IMR-90 (cell line): ENCODE data around the gene CST11. TPM values are rescaled to one million over a fixed set of nuclear protein-coding genes. Genes with fewer than 3 reads are reported as not detected.

Experiments
- ATAC-seq: fragments of 200-7000 bp; cut with Tn5 transposase; 2 replicates; pipeline ENCODE4 v1.9.1; 2020; ENCODE audit warnings: low read depth, mild to moderate bottlenecking, moderate library complexity
- BruUV-seq: library from RNA; stranded (reverse); fragments of 400-500 nt; replicated peaks from 2 replicates; lab custom pipeline; 2021; lab: Mats Ljungman, UMichigan
- CTCF ChIA-PET: fragments of 300-600 bp; formaldehyde crosslinking; extraction: SDS; loops from one replicate; lab custom pipeline; 2021; ENCODE audit warnings: antibody characterized with exemption; lab: Yijun Ruan, JAX
- POLR2A ChIA-PET: fragments of 300-600 bp; sonication (Branson Sonifier 250); formaldehyde crosslinking; loops from one replicate; lab custom pipeline; 2022; ENCODE audit warnings: antibody characterized with exemption; ENCODE audit not compliant: unreplicated experiment; lab: Charles Lee
- DNase-seq: peaks from one replicate; pipeline ENCODE4 v3.0.0; 2013
- H2AFZ ChIP-seq: replicated peaks from 2 replicates; pipeline ENCODE3; 2013; ENCODE audit warnings: low read length, mild to moderate bottlenecking; ENCODE audit not compliant: poor library complexity
- H2AK5ac ChIP-seq: 2 replicates; pipeline ENCODE4 v1.6.1; 2013; ENCODE audit warnings: low read depth, low read length, inconsistent platforms
- H2AK9ac ChIP-seq: replicated peaks from 2 replicates; pipeline ENCODE3; 2013; ENCODE audit warnings: mild to moderate bottlenecking, low read depth, low read length, moderate library complexity; ENCODE audit not compliant: poor library complexity
- H2BK120ac ChIP-seq: 2 replicates; pipeline ENCODE4 v1.6.1; 2013; ENCODE audit warnings: low read depth, low read length, inconsistent platforms
- H2BK15ac ChIP-seq: 3 replicates; pipeline ENCODE4 v1.6.1; 2013; ENCODE audit warnings: low read depth, low read length, inconsistent platforms
- H2BK20ac ChIP-seq: 2 replicates; pipeline ENCODE4 v1.6.1; 2013; ENCODE audit warnings: low read depth, mild to moderate bottlenecking, inconsistent platforms, low read length, moderate library complexity
- H2BK5ac ChIP-seq: 2 replicates; pipeline ENCODE4 v1.6.1; 2013; ENCODE audit warnings: mild to moderate bottlenecking, low read depth, low read length, inconsistent platforms; ENCODE audit not compliant: poor library complexity, severe bottlenecking
- H3K14ac ChIP-seq: replicated peaks from 2 replicates; pipeline ENCODE4 v1.6.1; 2013; ENCODE audit warnings: low read depth, low read length, inconsistent platforms
- H3K18ac ChIP-seq: 2 replicates; pipeline ENCODE4 v1.6.1; 2013; ENCODE audit warnings: low read depth, low read length, control low read depth
- H3K23ac ChIP-seq: 2 replicates; pipeline ENCODE4 v1.6.1; 2013; ENCODE audit warnings: low read depth, low read length, inconsistent platforms
- H3K27ac ChIP-seq: 2 replicates; pipeline ENCODE4 v1.5.1; 2013; ENCODE audit warnings: mild to moderate bottlenecking, control low read depth, low read length; ENCODE audit not compliant: insufficient read depth
- H3K27me3 ChIP-seq: 2 replicates; pipeline ENCODE4 v1.6.1; 2013; ENCODE audit warnings: low read length; ENCODE audit not compliant: control insufficient read depth, insufficient read depth
- H3K36me3 ChIP-seq: 2 replicates; pipeline ENCODE4 v1.6.1; 2013; ENCODE audit warnings: low read length, mixed read lengths; ENCODE audit not compliant: control insufficient read depth, insufficient read depth
- H3K4ac ChIP-seq: 2 replicates; pipeline ENCODE4 v1.6.1; 2013; ENCODE audit warnings: low read depth, low read length, inconsistent platforms
- H3K4me1 ChIP-seq: 2 replicates; pipeline ENCODE4 v1.6.1; 2013; ENCODE audit warnings: low read length, mixed read lengths; ENCODE audit not compliant: control insufficient read depth, insufficient read depth
- H3K4me2 ChIP-seq: 2 replicates; pipeline ENCODE4 v1.6.1; 2013; ENCODE audit warnings: low read depth, mild to moderate bottlenecking, control low read depth, low read length, moderate library complexity
- H3K4me3 ChIP-seq: 2 replicates; pipeline ENCODE4 v1.5.1; 2013; ENCODE audit warnings: low read depth, mild to moderate bottlenecking, control low read depth, low read length, moderate library complexity; ENCODE audit not compliant: insufficient read depth
- H3K56ac ChIP-seq: 2 replicates; pipeline ENCODE4 v1.6.1; 2013; ENCODE audit warnings: low read length, inconsistent platforms; ENCODE audit not compliant: insufficient read depth; ENCODE audit errors: extremely low read depth
- H3K79me1 ChIP-seq, 2 experiments: 2 replicates each; pipeline ENCODE4 v1.6.1; 2013; ENCODE audit warnings: low read length in 2 of 2, inconsistent platforms in 1 of 2, low read depth in 1 of 2
- H3K9ac ChIP-seq: 2 replicates; pipeline ENCODE4 v1.6.1; 2013; ENCODE audit warnings: low read depth, low read length, control low read depth
- H3K9me1 ChIP-seq: 2 replicates; pipeline ENCODE4 v1.6.1; 2013; ENCODE audit warnings: low read length, inconsistent platforms; ENCODE audit not compliant: insufficient read depth
- H3K9me3 ChIP-seq: 2 replicates; pipeline ENCODE4 v1.6.1; 2013; ENCODE audit warnings: low read length; ENCODE audit not compliant: control insufficient read depth, insufficient read depth
- H4K20me1 ChIP-seq: 2 replicates; pipeline ENCODE4 v1.6.1; 2013; ENCODE audit warnings: low read length, inconsistent platforms; ENCODE audit not compliant: insufficient read depth
- H4K5ac ChIP-seq: 2 replicates; pipeline ENCODE4 v1.6.1; 2013; ENCODE audit warnings: mild to moderate bottlenecking, low read depth, low read length, control low read depth
- H4K8ac ChIP-seq, 2 experiments: 2 replicates each; pipeline ENCODE4 v1.6.1; 2013; ENCODE audit warnings: low read depth in 2 of 2, low read length in 2 of 2, control low read depth in 1 of 2, inconsistent platforms in 1 of 2
- H4K91ac ChIP-seq: 2 replicates; pipeline ENCODE4 v1.6.1; 2013; ENCODE audit warnings: low read depth, low read length, inconsistent platforms; ENCODE audit not compliant: insufficient read depth
- CEBPB ChIP-seq: IDR thresholded peaks from 2 replicates; pipeline ENCODE4 v1.6.1; 2012; ENCODE audit warnings: low read depth, low read length, improper control_type of control experiment
- CHD1 ChIP-seq: IDR thresholded peaks from 2 replicates; pipeline ENCODE4 v1.6.1; 2012; ENCODE audit warnings: low read depth, low read length, improper control_type of control experiment
- CTCF ChIP-seq: conservative IDR thresholded peaks from 2 replicates; pipeline ENCODE4 v1.5.1; 2012; ENCODE audit warnings: mild to moderate bottlenecking, low read depth, low read length, improper control_type of control experiment
- ELK1 ChIP-seq: fragments of 150-350 bp; IDR thresholded peaks from 2 replicates; pipeline ENCODE4 v1.6.1; 2016; ENCODE audit warnings: low read depth, mild to moderate bottlenecking, low read length, moderate library complexity, borderline replicate concordance
- FOS ChIP-seq: fragments of 150-350 bp; IDR thresholded peaks from 2 replicates; pipeline ENCODE4 v1.6.1; 2016; ENCODE audit warnings: low read depth, low read length
- MAFK ChIP-seq: IDR thresholded peaks from 2 replicates; pipeline ENCODE4 v1.6.1; 2012; ENCODE audit warnings: low read depth, low read length, improper control_type of control experiment
- MAZ ChIP-seq: IDR thresholded peaks from 2 replicates; pipeline ENCODE4 v1.6.1; 2012; ENCODE audit warnings: low read depth, mild to moderate bottlenecking, low read length, improper control_type of control experiment, moderate library complexity, borderline replicate concordance
- POLR2A ChIP-seq: IDR thresholded peaks from 2 replicates; pipeline ENCODE4 v1.6.1; 2012; ENCODE audit warnings: mild to moderate bottlenecking, low read depth, low read length
- RAD21 ChIP-seq: IDR thresholded peaks from 2 replicates; pipeline ENCODE4 v1.6.1; 2012; ENCODE audit warnings: low read length, improper control_type of control experiment
- RCOR1 ChIP-seq: IDR thresholded peaks from 2 replicates; pipeline ENCODE4 v1.6.1; 2012; ENCODE audit warnings: mild to moderate bottlenecking, low read length, improper control_type of control experiment; ENCODE audit not compliant: insufficient replicate concordance
- RFX5 ChIP-seq: IDR thresholded peaks from 2 replicates; pipeline ENCODE4 v1.8.0; 2012; ENCODE audit warnings: low read depth, mild to moderate bottlenecking, low read length, moderate library complexity
- SMC3 ChIP-seq: fragments of 150-350 bp; IDR thresholded peaks from 2 replicates; pipeline ENCODE4 v1.6.1; 2016; ENCODE audit warnings: low read depth, mild to moderate bottlenecking, antibody characterized with exemption, low read length, moderate library complexity
- WGBS, 2 experiments: methylation state at CpG; one replicate each; pipeline versions ENCODE4 v1.1.5 to v1.1.7; 2013; ENCODE audit warnings: missing lambda C conversion rate in 2 of 2; ENCODE audit not compliant: insufficient read length in 1 of 2; ENCODE audit errors: extremely low coverage in 2 of 2; 5-methylcytosine and 5-hydroxymethylcytosine counted together
- dilution Hi-C: fragments of 300-500 bp; cut with HindIII; formaldehyde crosslinking; loops from one replicate; pipeline ENCODE4 v1.14.3; 2018; ENCODE audit warnings: low sequenced_read_pairs; ENCODE audit not compliant: unreplicated experiment
- in situ Hi-C: fragments of 300-500 bp; cut with MboI; formaldehyde crosslinking; loops from 3 replicates; pipeline ENCODE4 v1.14.3; 2019; ENCODE audit warnings: low sequenced_read_pairs, inconsistent platforms, mixed read lengths
- intact Hi-C: fragments of 100-400 bp; cut with micrococcal nuclease; formaldehyde crosslinking; loops from 2 replicates; pipeline ENCODE4 v1.10.0; 2022
- polyA plus RNA-seq, 3 experiments: library from polyadenylated mRNA; depleted of rRNA; stranded (reverse); fragments of >200 nt; gene quantifications; 2 replicates each; pipeline ENCODE4 v1.2.3, GENCODE V29; 2012; ENCODE audit warnings: low replicate concordance in 1 of 3
- total RNA-seq: library from RNA; depleted of rRNA; stranded (reverse); fragments of >200 nt; gene quantifications from 2 replicates; pipeline ENCODE4 v1.2.3, GENCODE V29; 2012

CST11 gene
- total and polyA plus RNA-seq, 2 of the 4 experiments (the other 2 are of a cell fraction) = not detected

GRCh38 chr20:23456409-23456808 is 3.7 kb upstream of the CST11 start:
- H3K56ac ChIP-seq = no peak overlapping the region
- ATAC-seq = no peak
- H3K36me3 ChIP-seq = no peaks in the 10 kb centered on the region
- no peak overlapping the region for H3K23ac ChIP-seq
- ChIA-PET CTCF (no interaction called here), POLR2A (no interaction called here)
- intact Hi-C loops (no loop called here), in situ Hi-C loops (no loop called here), dilution Hi-C loops (no loop called here)
- H3K27ac ChIP-seq = no peak overlapping the region
- TF ChIP-seq SMC3 (no peak), RCOR1 (no peak), CEBPB (no peak), CHD1 (no peak), RAD21 (no peak), MAZ (no peak), FOS (no peak), CTCF (no peak), POLR2A (no peak), MAFK (no peak), RFX5 (no peak), ELK1 (no peak)
- H3K4ac ChIP-seq = no peak overlapping the region
- no peak overlapping the region for H2BK5ac ChIP-seq
- H2BK120ac ChIP-seq = no peak overlapping the region
- H3K9me1 ChIP-seq = no peaks in the 10 kb centered on the region; the same call in 1 of the 2 replicates
- H2BK20ac ChIP-seq = no peak overlapping the region
- H3K14ac ChIP-seq = no peak overlapping the region
- no peak overlapping the region for H4K8ac ChIP-seq
- no peak overlapping the region for H4K91ac ChIP-seq
- WGBS, 2 experiments = no CpG with 5 or more reads among the region's 3 CpGs
- H3K9ac ChIP-seq = no peak overlapping the region
- no peaks in the 10 kb centered on the region for H3K4me1 ChIP-seq
- no peak overlapping the region for H3K4me2 ChIP-seq
- peaks cover 6% of the 10 kb centered on the region for H3K27me3 ChIP-seq
- no peak overlapping the region for H3K18ac ChIP-seq
- no peak overlapping the region for H4K5ac ChIP-seq
- H3K9me3 ChIP-seq = no peaks in the 10 kb centered on the region
- DNase-seq = no peak
- BruUV-seq = no TSS peak
- H2BK15ac ChIP-seq = no peak overlapping the region
- no peak overlapping the region for H2AK5ac ChIP-seq
- no peaks in the 10 kb centered on the region for H3K79me1 ChIP-seq
- H2AFZ ChIP-seq = no peak overlapping the region
- H2AK9ac ChIP-seq = no peak overlapping the region
- no peak overlapping the region for H3K4me3 ChIP-seq
- no peaks in the 10 kb centered on the region for H4K20me1 ChIP-seq
